Testis (tissue), 2 donors: ENCODE data around the gene CAMKK1.

Experiments
- CTCF ChIP-seq, 3 experiments: fragments of 450-650 bp in 2 of 3; fragments of 200-600 bp in 1 of 3; sonication (generic) in 1 of 3; IDR thresholded peaks; one replicate each; pipeline ENCODE4 v1.5.1; 2016 to 2019; ENCODE audit warnings: antibody characterized with exemption in 3 of 3, mild to moderate bottlenecking in 2 of 3, moderate library complexity in 1 of 3
- POLR2A ChIP-seq: fragments of 450-650 bp; IDR thresholded peaks from one replicate; pipeline ENCODE4 v1.6.1; 2017; ENCODE audit warnings: antibody characterized with exemption, mild to moderate bottlenecking, moderate library complexity

- TF ChIP-seq CTCF (IDR thresholded peaks at IDR 0.05), result no peak
- TF ChIP-seq POLR2A, result no peak
Measured at GRCh38 chr17:3886776-3887175, 6.1 kb downstream of the CAMKK1 start.
